ENCODE data around the gene FAM184A. TPM values are rescaled to one million over a fixed set of nuclear protein-coding genes. Genes with fewer than 3 reads are reported as not detected.

FAM184A gene
- total RNA-seq, 2 experiments from 2014 or later: not detected

GRCh38 chr6:118932421-118932820 lies 146.0 kb downstream of the FAM184A start:
- H3K79me2 ChIP-seq (ENCODE audit: insufficient read depth, low read depth, low read length): peaks cover 18% of the 10 kb centered on the region; the same call in 1 of the 2 replicates
- DNase-seq (ENCODE audit: low spot score): no peak
- peaks cover 10% of the 10 kb centered on the region for H3K4me1 ChIP-seq (ENCODE audit: insufficient read depth, low read length, poor library complexity, severe bottlenecking)
- no peak overlapping the region; the same call in 1 of the 2 replicates for H3K4me2 ChIP-seq (ENCODE audit: low read length)
- POLR2A ChIA-PET: no interaction called here
- no peak overlapping the region for H3K27ac ChIP-seq (ENCODE audit: low read depth, low read length, poor library complexity, severe bottlenecking)
- no TSS peak for BruUV-seq (replicated peaks)
- CTCF ChIA-PET (ENCODE audit: unreplicated experiment): no interaction called here
- no peak overlapping the region for H3K4me3 ChIP-seq (ENCODE audit: low read depth, low read length, poor library complexity, severe bottlenecking)
- H4K20me1 ChIP-seq (ENCODE audit: insufficient read depth, low read length): peaks cover 10% of the 10 kb centered on the region; the same call in 1 of the 2 replicates
- no peaks in the 10 kb centered on the region for H3K9me3 ChIP-seq (ENCODE audit: low read length)
- H3K9me2 ChIP-seq (ENCODE audit: insufficient read depth, low read length): no peaks in the 10 kb centered on the region
- no peak overlapping the region for H2AFZ ChIP-seq (ENCODE audit: low read length)
- intact Hi-C loops (cut with micrococcal nuclease; ENCODE audit: unreplicated experiment): no loop called here
- no peak for TF ChIP-seq CTCF (conservative IDR thresholded peaks at IDR 0.05; ENCODE audit: low read length)
- TF ChIP-seq EZH2phosphoT487 (IDR thresholded peaks at IDR 0.05; ENCODE audit: borderline replicate concordance, low read depth, low read length): no peak
- H3K36me3 ChIP-seq (ENCODE audit: insufficient read depth, low read length): peaks cover 49% of the 10 kb centered on the region

- H3K4me2 ChIP-seq (ENCODE audit: low read length): no peak overlapping the region
- no peak overlapping the region for H2AFZ ChIP-seq (ENCODE audit: low read length)
- TF ChIP-seq CTCF (conservative IDR thresholded peaks at IDR 0.05; ENCODE audit: low read length) (no peak), EZH2phosphoT487 (IDR thresholded peaks at IDR 0.05; ENCODE audit: borderline replicate concordance, low read depth, low read length) (no peak)
- ChIA-PET POLR2A (no interaction called here), CTCF (ENCODE audit: unreplicated experiment) (no interaction called here)
- H3K9me3 ChIP-seq (ENCODE audit: low read length): no peaks in the 10 kb centered on the region
- DNase-seq (ENCODE audit: low spot score): no peak
- peaks cover 10% of the 10 kb centered on the region for H3K4me1 ChIP-seq (ENCODE audit: insufficient read depth, low read length, poor library complexity, severe bottlenecking)
- H3K4me3 ChIP-seq (ENCODE audit: low read depth, low read length, poor library complexity, severe bottlenecking): no peak overlapping the region
- H3K9me2 ChIP-seq (ENCODE audit: insufficient read depth, low read length): no peaks in the 10 kb centered on the region
- H4K20me1 ChIP-seq (ENCODE audit: insufficient read depth, low read length): peaks cover 10% of the 10 kb centered on the region; the same call in 1 of the 2 replicates
- peaks cover 57% of the 10 kb centered on the region for H3K36me3 ChIP-seq (ENCODE audit: insufficient read depth, low read length)
- H3K27ac ChIP-seq (ENCODE audit: low read depth, low read length, poor library complexity, severe bottlenecking): no peak overlapping the region
- H3K79me2 ChIP-seq (ENCODE audit: insufficient read depth, low read depth, low read length): peaks cover 18% of the 10 kb centered on the region; the same call in 1 of the 2 replicates
- BruUV-seq (replicated peaks): no TSS peak
- intact Hi-C loops (cut with micrococcal nuclease; ENCODE audit: unreplicated experiment): no loop called here
Measured at GRCh38 chr6:118931436-118931835, 147.0 kb downstream of the FAM184A start.

GRCh38 chr6:118930680-118931079 lies 147.8 kb downstream of the FAM184A start:
- TF ChIP-seq EZH2phosphoT487 (IDR thresholded peaks at IDR 0.05; ENCODE audit: borderline replicate concordance, low read depth, low read length): no peak
- no peak for TF ChIP-seq CTCF (conservative IDR thresholded peaks at IDR 0.05; ENCODE audit: low read length)
- no peak overlapping the region for H2AFZ ChIP-seq (ENCODE audit: low read length)
- H3K79me2 ChIP-seq (ENCODE audit: insufficient read depth, low read depth, low read length): peaks cover 17% of the 10 kb centered on the region; the same call in 1 of the 2 replicates
- intact Hi-C loops (cut with micrococcal nuclease; ENCODE audit: unreplicated experiment): no loop called here
- no peak for DNase-seq (ENCODE audit: low spot score)
- CTCF ChIA-PET (ENCODE audit: unreplicated experiment): no interaction called here
- no TSS peak for BruUV-seq (replicated peaks)
- H4K20me1 ChIP-seq (ENCODE audit: insufficient read depth, low read length): peaks cover 10% of the 10 kb centered on the region; the same call in 1 of the 2 replicates
- H3K9me3 ChIP-seq (ENCODE audit: low read length): no peaks in the 10 kb centered on the region
- no peaks in the 10 kb centered on the region for H3K9me2 ChIP-seq (ENCODE audit: insufficient read depth, low read length)
- H3K27ac ChIP-seq (ENCODE audit: low read depth, low read length, poor library complexity, severe bottlenecking): no peak overlapping the region
- peaks cover 65% of the 10 kb centered on the region for H3K36me3 ChIP-seq (ENCODE audit: insufficient read depth, low read length)
- POLR2A ChIA-PET: interaction anchor here (0.6 kb wide), 1 partner anchor 312 kb away, joined by 3 read pairs; no protein-coding TSS in a partner anchor
- H3K4me2 ChIP-seq (ENCODE audit: low read length): no peak overlapping the region
- H3K4me1 ChIP-seq (ENCODE audit: insufficient read depth, low read length, poor library complexity, severe bottlenecking): peaks cover 10% of the 10 kb centered on the region
- H3K4me3 ChIP-seq (ENCODE audit: low read depth, low read length, poor library complexity, severe bottlenecking): no peak overlapping the region

All from OCI-LY7 (cell line).